Fibroblast of lung (primary cell): ENCODE data around the gene GPC6. TPM values are rescaled to one million over a fixed set of nuclear protein-coding genes. Genes with fewer than 3 reads are reported as not detected.

Experiments used
- DNase-seq, 2 donors: peaks; one replicate each; pipeline versions ENCODE4 v3.0.0 to v3.0.0-alpha.2; 2010; ENCODE audit warnings: low read depth in 2 of 2
- H2AFZ ChIP-seq: 2 replicates; pipeline ENCODE4 v1.5.1; 2012; ENCODE audit warnings: low read length, control low read depth, inconsistent platforms
- H3K27ac ChIP-seq: 2 replicates; pipeline ENCODE4 v1.5.1; 2011; ENCODE audit warnings: low read length, control low read depth; ENCODE audit not compliant: insufficient read depth
- H3K27me3 ChIP-seq: 2 replicates; pipeline ENCODE4 v1.5.1; 2011; ENCODE audit warnings: mild to moderate bottlenecking, low read length; ENCODE audit not compliant: control insufficient read depth, insufficient read depth
- H3K36me3 ChIP-seq: 2 replicates; pipeline ENCODE4 v1.5.1; 2011; ENCODE audit warnings: low read length; ENCODE audit not compliant: control insufficient read depth, insufficient read depth
- H3K4me1 ChIP-seq: 2 replicates; pipeline ENCODE4 v1.5.1; 2011; ENCODE audit warnings: low read length; ENCODE audit not compliant: control insufficient read depth, insufficient read depth; ENCODE audit errors: extremely low read depth
- H3K4me2 ChIP-seq: 2 replicates; pipeline ENCODE4 v1.5.1; 2011; ENCODE audit warnings: low read length, control low read depth; ENCODE audit not compliant: insufficient read depth; ENCODE audit errors: extremely low read depth
- H3K4me3 ChIP-seq, 4 experiments: fragments of 200-600 bp in 1 of 4; sonication (generic) in 1 of 4; replicated peaks in 1 of 4; 2 replicates each; pipeline ENCODE4 v1.5.1; 2011 to 2016; ENCODE audit warnings: low read length in 4 of 4, low read depth in 3 of 4, mild to moderate bottlenecking in 3 of 4, control low read depth in 2 of 4, inconsistent platforms in 1 of 4, mixed read lengths in 1 of 4; ENCODE audit not compliant: insufficient read depth in 1 of 4; ENCODE audit errors: control extremely low read depth in 1 of 4
- H3K79me2 ChIP-seq: 2 replicates; pipeline ENCODE4 v1.5.1; 2012; ENCODE audit warnings: mild to moderate bottlenecking, low read length, inconsistent platforms; ENCODE audit not compliant: control insufficient read depth, insufficient read depth
- H3K9ac ChIP-seq: 2 replicates; pipeline ENCODE4 v1.5.1; 2011; ENCODE audit warnings: mild to moderate bottlenecking, low read length, control low read depth; ENCODE audit not compliant: insufficient read depth
- H3K9me3 ChIP-seq: 2 replicates; pipeline ENCODE4 v1.5.1; 2012; ENCODE audit warnings: low read depth, low read length; ENCODE audit not compliant: control insufficient read depth, insufficient read depth
- H4K20me1 ChIP-seq: 2 replicates; pipeline ENCODE4 v1.5.1; 2011; ENCODE audit warnings: low read length; ENCODE audit not compliant: control insufficient read depth, insufficient read depth; ENCODE audit errors: extremely low read depth
- CTCF ChIP-seq, 2 donors: IDR thresholded peaks in 1 of 2; conservative IDR thresholded peaks in 1 of 2; 1 replicate in 1 of 2; 2 replicates in 1 of 2; pipeline ENCODE4 v1.5.1; 2011 to 2012; ENCODE audit warnings: low read length in 2 of 2, control low read depth in 1 of 2, inconsistent platforms in 1 of 2, low read depth in 1 of 2, mild to moderate bottlenecking in 1 of 2
- EZH2 ChIP-seq: IDR thresholded peaks from 2 replicates; pipeline ENCODE4 v1.5.1; 2012; ENCODE audit warnings: low read length, control low read depth, mild to moderate bottlenecking; ENCODE audit errors: missing control alignments
- polyA plus RNA-seq, 2 donors: library from polyadenylated mRNA; depleted of rRNA in 1 of 2; stranded (reverse) in 1 of 2; unstranded in 1 of 2; fragments of >200 nt; gene quantifications; 2 replicates each; pipeline ENCODE4 v1.2.1, GENCODE V29; 2011 to 2012; ENCODE audit warnings: missing spikeins in 1 of 2
- total RNA-seq: library from RNA; depleted of rRNA; stranded (reverse); fragments of >200 nt; gene quantifications from 2 replicates; pipeline ENCODE4 v1.2.1, GENCODE V29; 2014

The GPC6 gene
- total and polyA plus RNA-seq, 2 donors (not counting 1 experiment from before 2014, with no cell fraction given) = 11.2 to 33.7 TPM

DNA sequence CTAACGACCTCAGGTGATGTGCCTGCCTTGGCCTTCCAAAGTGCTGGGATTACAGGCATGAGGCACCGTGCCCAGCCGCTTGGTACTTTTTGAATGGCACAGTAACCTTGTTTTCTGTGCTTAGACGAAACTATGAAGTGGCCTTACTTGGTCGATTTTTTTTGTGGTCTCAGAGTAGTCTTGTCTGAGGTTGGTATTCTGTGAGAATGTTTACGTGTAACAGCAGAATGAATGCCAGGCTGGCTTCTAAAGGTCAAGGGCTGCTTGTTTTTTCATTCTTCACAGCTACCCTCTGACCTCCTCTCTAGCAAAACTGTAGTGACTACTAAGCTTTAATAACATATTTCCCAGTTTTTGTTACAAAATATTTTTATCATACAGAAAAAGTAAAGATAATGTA lies 313.3 kb downstream of the GPC6 start:
- Histone ChIP-seq H3K9me3 (no peaks in the 10 kb centered on the region), H3K36me3 (no peaks in the 10 kb centered on the region), H3K79me2 (no peaks in the 10 kb centered on the region), H4K20me1 (no peaks in the 10 kb centered on the region), H2AFZ (no peak overlapping the region), H3K27ac (no peak overlapping the region), H3K4me3 (no peak overlapping the region), H3K4me2 (no peak overlapping the region), H3K9ac (no peak overlapping the region), H3K4me1 (no peaks in the 10 kb centered on the region), H3K27me3 (no peaks in the 10 kb centered on the region)
- TF ChIP-seq CTCF (conservative IDR thresholded peaks at IDR 0.05 in 1 of 2, IDR thresholded peaks at IDR 0.05 in 1 of 2; ENCODE audit: low read depth in 1 of 2, low read length in 2 of 2) (no peak), EZH2 (no peak)
- DNase-seq = peak in 1 of 2 donors; percentile 8

GRCh38 chr13:93547886-93548285 lies 321.3 kb downstream of the GPC6 start:
- H3K79me2 ChIP-seq = no peaks in the 10 kb centered on the region
- H3K27me3 ChIP-seq = no peaks in the 10 kb centered on the region
- H3K27ac ChIP-seq = no peak overlapping the region
- H3K4me2 ChIP-seq = no peak overlapping the region
- H3K36me3 ChIP-seq = no peaks in the 10 kb centered on the region
- no peak overlapping the region for H2AFZ ChIP-seq
- H3K9ac ChIP-seq = no peak overlapping the region
- H3K4me3 ChIP-seq = no peak overlapping the region
- H4K20me1 ChIP-seq = no peaks in the 10 kb centered on the region
- TF ChIP-seq EZH2 (no peak), CTCF (conservative IDR thresholded peaks at IDR 0.05 in 1 of 2, IDR thresholded peaks at IDR 0.05 in 1 of 2; ENCODE audit: low read depth in 1 of 2, low read length in 2 of 2) (no peak)
- no peaks in the 10 kb centered on the region for H3K9me3 ChIP-seq
- no peaks in the 10 kb centered on the region for H3K4me1 ChIP-seq
- DNase-seq = peak in 1 of 2 donors; percentile 51

DNA sequence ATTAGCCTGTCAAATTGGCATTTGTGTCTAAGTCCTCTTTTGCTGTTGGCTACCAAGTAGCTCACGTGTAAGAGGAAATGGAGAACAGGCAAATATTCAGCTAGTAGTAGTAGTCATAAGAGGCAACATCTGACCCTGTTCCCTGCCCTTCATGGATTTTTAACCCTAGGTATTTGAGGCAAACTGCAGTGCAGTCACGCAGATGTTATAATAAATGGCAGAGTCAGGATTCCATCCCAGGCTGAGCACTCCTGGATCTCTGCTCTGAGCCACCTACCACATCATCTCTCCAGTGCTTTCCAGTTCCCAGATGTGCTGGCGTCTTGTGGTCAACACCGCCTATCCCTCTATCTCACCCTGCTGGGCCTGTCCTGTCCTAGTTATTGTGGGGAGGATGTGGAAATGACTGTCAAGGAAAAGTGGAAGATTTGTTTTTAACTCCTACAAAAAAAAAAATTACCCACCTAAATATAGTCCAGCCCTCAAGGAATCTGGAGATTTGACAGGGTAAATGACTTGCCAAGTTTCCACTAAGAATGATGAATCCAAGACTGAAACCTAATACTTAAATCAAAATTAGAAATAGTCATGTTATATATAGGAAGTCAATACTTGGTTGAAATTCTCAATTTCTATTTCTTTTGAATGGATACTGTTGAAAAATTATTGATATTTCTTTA lies 322.9 kb downstream of the GPC6 start:
- Histone ChIP-seq H3K27ac (no peak overlapping the region), H4K20me1 (no peaks in the 10 kb centered on the region), H3K36me3 (no peaks in the 10 kb centered on the region), H3K9ac (no peak overlapping the region), H2AFZ (no peak overlapping the region), H3K4me3 (no peak overlapping the region), H3K79me2 (no peaks in the 10 kb centered on the region), H3K9me3 (no peaks in the 10 kb centered on the region), H3K4me2 (no peak overlapping the region), H3K27me3 (no peaks in the 10 kb centered on the region), H3K4me1 (no peaks in the 10 kb centered on the region)
- peak in 1 of 2 donors; percentile 22 for DNase-seq
- TF ChIP-seq CTCF (conservative IDR thresholded peaks at IDR 0.05 in 1 of 2, IDR thresholded peaks at IDR 0.05 in 1 of 2; ENCODE audit: low read depth in 1 of 2, low read length in 2 of 2) (no peak), EZH2 (no peak)
